Measurements from ENCODE around the gene XRCC6.

DNA sequence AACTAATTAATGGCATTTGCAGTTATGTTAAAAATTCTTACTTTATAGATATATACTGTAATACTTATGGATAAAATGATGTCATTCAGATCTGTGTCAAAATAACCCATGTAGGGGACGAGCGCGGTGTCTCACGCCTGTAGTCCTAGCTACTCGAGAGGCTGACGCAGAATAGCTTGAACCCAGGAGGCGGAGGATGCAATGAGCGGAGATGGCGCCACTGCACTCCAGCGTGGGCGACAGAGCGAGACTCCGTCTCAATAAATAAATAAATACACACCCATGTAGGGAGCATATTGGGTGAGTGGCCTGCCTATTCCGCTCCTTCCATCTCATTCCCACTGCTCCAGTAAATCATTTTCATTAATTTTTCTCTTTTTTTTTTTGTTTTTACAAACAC is 60.5 kb downstream of the XRCC6 start:
- TF ChIP-seq, protein P1, sequence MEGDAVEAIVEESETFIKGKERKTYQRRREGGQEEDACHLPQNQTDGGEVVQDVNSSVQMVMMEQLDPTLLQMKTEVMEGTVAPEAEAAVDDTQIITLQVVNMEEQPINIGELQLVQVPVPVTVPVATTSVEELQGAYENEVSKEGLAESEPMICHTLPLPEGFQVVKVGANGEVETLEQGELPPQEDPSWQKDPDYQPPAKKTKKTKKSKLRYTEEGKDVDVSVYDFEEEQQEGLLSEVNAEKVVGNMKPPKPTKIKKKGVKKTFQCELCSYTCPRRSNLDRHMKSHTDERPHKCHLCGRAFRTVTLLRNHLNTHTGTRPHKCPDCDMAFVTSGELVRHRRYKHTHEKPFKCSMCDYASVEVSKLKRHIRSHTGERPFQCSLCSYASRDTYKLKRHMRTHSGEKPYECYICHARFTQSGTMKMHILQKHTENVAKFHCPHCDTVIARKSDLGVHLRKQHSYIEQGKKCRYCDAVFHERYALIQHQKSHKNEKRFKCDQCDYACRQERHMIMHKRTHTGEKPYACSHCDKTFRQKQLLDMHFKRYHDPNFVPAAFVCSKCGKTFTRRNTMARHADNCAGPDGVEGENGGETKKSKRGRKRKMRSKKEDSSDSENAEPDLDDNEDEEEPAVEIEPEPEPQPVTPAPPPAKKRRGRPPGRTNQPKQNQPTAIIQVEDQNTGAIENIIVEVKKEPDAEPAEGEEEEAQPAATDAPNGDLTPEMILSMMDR (optimal IDR thresholded peaks at IDR 0.05 in 1 of 3, IDR thresholded peaks at IDR 0.05 in 1 of 3, conservative IDR thresholded peaks at IDR 0.05 in 1 of 3; ENCODE audit: extremely low read depth in 1 of 3, insufficient read depth in 2 of 3, low read length in 3 of 3) = no peak
- no peak for TF ChIP-seq EZH2 (IDR thresholded peaks at IDR 0.05; ENCODE audit: low read length)

Data from keratinocyte (primary cell).